Sigmoid colon (tissue), 7 donors: ENCODE measurements around the gene BCAR3. TPM values are rescaled to one million over a fixed set of nuclear protein-coding genes. Genes with fewer than 3 reads are reported as not detected.

Experiments
- DNase-seq: peaks from one replicate; pipeline ENCODE4 v3.0.0-alpha.2; 2019
- H3K27ac ChIP-seq, 4 donors: fragments of 200-600 bp; sonication (generic); one replicate each; pipeline ENCODE4 v1.5.1; 2016 to 2019; ENCODE audit warnings: mild to moderate bottlenecking in 1 of 4
- H3K27me3 ChIP-seq, 3 donors: fragments of 200-600 bp; sonication (generic); one replicate each; pipeline ENCODE4 v1.5.1; 2019; ENCODE audit warnings: mild to moderate bottlenecking in 1 of 3
- H3K36me3 ChIP-seq, 4 donors: fragments of 200-600 bp; sonication (generic); one replicate each; pipeline ENCODE4 v1.5.1; 2016 to 2019
- H3K4me1 ChIP-seq, 4 donors: fragments of 200-600 bp; sonication (generic); one replicate each; pipeline ENCODE4 v1.5.1; 2017 to 2019
- H3K4me3 ChIP-seq, 4 donors: fragments of 200-600 bp; sonication (generic); one replicate each; pipeline ENCODE4 v1.5.1; 2017 to 2019; ENCODE audit warnings: mild to moderate bottlenecking in 2 of 4, moderate library complexity in 1 of 4
- H3K9me3 ChIP-seq, 4 donors: fragments of 200-600 bp in 3 of 4; sonication (generic) in 3 of 4; one replicate each; pipeline versions ENCODE4 v1.5.1 to v1.6.1; 2013 to 2019
- EP300 ChIP-seq, 4 donors: sonication (generic); formaldehyde crosslinking; IDR thresholded peaks; one replicate each; pipeline ENCODE4 v1.6.1; 2017; ENCODE audit warnings: antibody characterized with exemption in 4 of 4
- POLR2A ChIP-seq, 2 donors: fragments of 450-650 bp; IDR thresholded peaks; one replicate each; pipeline ENCODE4 v1.6.1; 2016; ENCODE audit warnings: antibody characterized with exemption in 2 of 2, mild to moderate bottlenecking in 2 of 2, moderate library complexity in 2 of 2
- POLR2AphosphoS5 ChIP-seq, 4 donors: sonication (generic); formaldehyde crosslinking; IDR thresholded peaks; one replicate each; pipeline ENCODE4 v1.6.1; 2017; ENCODE audit warnings: antibody characterized with exemption in 4 of 4
- WGBS, 2 donors: extraction: QIAGEN DNeasy Blood & Tissue Kit; methylation state at CpG; one replicate each; pipeline ENCODE4 v1.1.7; 2013; 5-methylcytosine and 5-hydroxymethylcytosine counted together
- intact Hi-C: fragments of 100-400 bp; cut with DNase I; formaldehyde crosslinking; loops from one replicate; pipeline ENCODE4 v1.15.1; 2023
- polyA plus RNA-seq, 3 donors: library from polyadenylated mRNA; stranded (reverse); fragments of 200-250 nt; gene quantifications; one replicate each; pipeline ENCODE4 v1.2.3, GENCODE V29; 2013
- total RNA-seq, 4 donors: library from RNA; depleted of rRNA; stranded (reverse); fragments of >200 nt; gene quantifications; one replicate each; pipeline ENCODE4 v1.1.0, GENCODE V29; 2016
- TF ChIP-seq, protein P1 (sequence below), 4 experiments: fragments of 450-650 bp in 3 of 4; fragments of 200-600 bp in 1 of 4; IDR thresholded peaks; one replicate each; pipeline ENCODE4 v1.5.1; 2016 to 2019; ENCODE audit warnings: antibody characterized with exemption in 4 of 4, mild to moderate bottlenecking in 3 of 4, moderate library complexity in 2 of 4
- donor health status: healthy with polysubstance abuse.
- donor health status: Bipolar disorder and iron deficiency.
- donor health status: healthy.

BCAR3 gene
- total and polyA plus RNA-seq, 7 donors, result 12.3 to 43.2 (median 22.1) TPM

DNA sequence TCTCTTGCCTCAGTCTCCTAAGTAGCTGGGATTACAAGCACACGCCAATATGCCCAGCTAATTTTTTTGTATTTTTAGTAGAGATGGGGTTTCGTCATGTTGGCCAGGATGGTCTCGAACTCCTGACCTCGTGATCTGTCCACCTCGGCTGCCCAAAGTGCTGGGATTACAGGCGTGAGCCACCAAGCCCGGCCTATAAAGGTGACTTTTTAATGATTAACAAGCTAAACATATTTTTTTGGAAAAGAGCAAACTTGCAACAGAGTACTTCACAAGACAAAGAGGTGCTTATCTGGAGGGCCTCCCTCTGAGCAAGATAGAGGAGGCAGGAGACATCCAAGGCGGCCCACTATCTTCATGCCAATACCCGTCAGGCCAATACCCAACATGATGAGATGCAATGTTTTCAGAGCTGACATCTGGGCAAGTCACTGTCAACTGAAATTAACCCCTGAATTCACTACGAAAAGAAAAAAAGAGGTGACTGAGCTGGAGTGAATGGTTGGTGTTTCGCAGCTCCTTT is 10.5 kb downstream of the BCAR3 start:
- DNase-seq, result no peak
- no peaks in the 10 kb centered on the region for H3K36me3 ChIP-seq
- WGBS, 2 donors, result 70 to 87% methylated on average over 11 of the region's 11 CpGs
- no peaks in the 10 kb centered on the region for H3K9me3 ChIP-seq
- H3K27me3 ChIP-seq, result no peaks in the 10 kb centered on the region
- intact Hi-C loops, result no loop called here
- no peak overlapping the region for H3K4me3 ChIP-seq
- no peak for TF ChIP-seq EP300 (IDR thresholded peaks at IDR 0.05)
- no peak for TF ChIP-seq POLR2AphosphoS5 (IDR thresholded peaks at IDR 0.05)
- TF ChIP-seq, protein P1, sequence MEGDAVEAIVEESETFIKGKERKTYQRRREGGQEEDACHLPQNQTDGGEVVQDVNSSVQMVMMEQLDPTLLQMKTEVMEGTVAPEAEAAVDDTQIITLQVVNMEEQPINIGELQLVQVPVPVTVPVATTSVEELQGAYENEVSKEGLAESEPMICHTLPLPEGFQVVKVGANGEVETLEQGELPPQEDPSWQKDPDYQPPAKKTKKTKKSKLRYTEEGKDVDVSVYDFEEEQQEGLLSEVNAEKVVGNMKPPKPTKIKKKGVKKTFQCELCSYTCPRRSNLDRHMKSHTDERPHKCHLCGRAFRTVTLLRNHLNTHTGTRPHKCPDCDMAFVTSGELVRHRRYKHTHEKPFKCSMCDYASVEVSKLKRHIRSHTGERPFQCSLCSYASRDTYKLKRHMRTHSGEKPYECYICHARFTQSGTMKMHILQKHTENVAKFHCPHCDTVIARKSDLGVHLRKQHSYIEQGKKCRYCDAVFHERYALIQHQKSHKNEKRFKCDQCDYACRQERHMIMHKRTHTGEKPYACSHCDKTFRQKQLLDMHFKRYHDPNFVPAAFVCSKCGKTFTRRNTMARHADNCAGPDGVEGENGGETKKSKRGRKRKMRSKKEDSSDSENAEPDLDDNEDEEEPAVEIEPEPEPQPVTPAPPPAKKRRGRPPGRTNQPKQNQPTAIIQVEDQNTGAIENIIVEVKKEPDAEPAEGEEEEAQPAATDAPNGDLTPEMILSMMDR (IDR thresholded peaks at IDR 0.05), result no peak
- TF ChIP-seq POLR2A (IDR thresholded peaks at IDR 0.05), result no peak
- H3K4me1 ChIP-seq, result peaks cover 0 to 99% (median 95%) of the 10 kb centered on the region in 4 donors
- peak overlapping the region; percentile 11 to 86 (median 65) for H3K27ac ChIP-seq

DNA sequence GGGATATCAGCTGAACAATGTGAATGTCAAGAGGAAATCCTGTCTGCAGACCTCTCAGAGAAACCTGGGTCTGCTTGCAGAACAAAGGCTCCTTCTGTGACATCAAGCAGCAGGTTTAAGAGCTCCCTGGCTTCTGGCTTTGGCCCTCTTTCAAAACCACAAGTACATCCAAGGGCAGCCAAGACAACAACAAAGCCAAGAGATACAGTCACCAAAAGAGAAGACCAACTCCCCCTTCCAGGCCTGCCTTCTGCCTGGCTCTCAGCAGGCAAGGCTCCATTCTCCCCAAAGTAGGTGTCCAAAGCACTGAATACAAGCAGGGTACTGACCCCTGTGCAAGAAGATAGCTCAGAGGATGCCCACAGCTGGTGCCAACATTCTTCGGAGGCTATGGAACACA is 11.5 kb downstream of the BCAR3 start:
- Histone ChIP-seq H3K9me3 (no peaks in the 10 kb centered on the region), H3K27ac (peak overlapping the region in 3 of 4 donors; percentile 55 to 86 (median 75)), H3K4me1 (peaks cover 0 to 100% (median 97%) of the 10 kb centered on the region in 4 donors), H3K36me3 (no peaks in the 10 kb centered on the region), H3K4me3 (no peak overlapping the region), H3K27me3 (no peaks in the 10 kb centered on the region)
- intact Hi-C loops, result no loop called here
- WGBS, 2 donors, result 84 to 91% methylated on average over 1 of the region's 1 CpG
- DNase-seq, result peak; percentile 84
- TF ChIP-seq, protein P1 (IDR thresholded peaks at IDR 0.05), result no peak
- TF ChIP-seq POLR2AphosphoS5 (IDR thresholded peaks at IDR 0.05) (peak; percentile 30 to 75 (median 66)), POLR2A (IDR thresholded peaks at IDR 0.05) (no peak), EP300 (IDR thresholded peaks at IDR 0.05) (peak in 3 of 4 donors; percentile 16 to 70 (median 19))

DNA sequence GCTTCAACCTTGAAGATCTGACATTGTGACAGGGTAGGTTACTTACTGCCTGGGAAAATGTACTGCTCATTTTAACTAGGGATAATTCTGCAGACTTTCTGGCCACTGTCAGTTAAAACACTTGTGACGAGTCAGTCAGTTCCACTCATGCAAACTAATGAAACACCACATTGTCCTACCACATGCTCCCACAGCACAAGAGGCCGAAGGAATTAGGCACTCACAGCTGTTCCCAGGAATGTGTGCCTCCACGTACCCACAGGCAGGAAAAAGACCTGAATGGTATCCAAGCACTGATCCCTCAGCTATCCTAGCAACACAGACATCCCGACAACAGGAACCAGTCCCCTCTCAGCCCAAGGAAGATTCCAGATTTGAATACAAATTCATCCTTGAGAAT is 12.3 kb downstream of the BCAR3 start:
- Histone ChIP-seq H3K9me3 (no peaks in the 10 kb centered on the region), H3K36me3 (no peaks in the 10 kb centered on the region), H3K4me1 (peaks cover 0 to 100% (median 97%) of the 10 kb centered on the region in 4 donors), H3K27me3 (no peaks in the 10 kb centered on the region), H3K4me3 (no peak overlapping the region), H3K27ac (peak overlapping the region in 3 of 4 donors; percentile 55 to 86 (median 75))
- WGBS, 2 donors, result 80 to 82% methylated on average over 4 of the region's 4 CpGs
- TF ChIP-seq POLR2A (IDR thresholded peaks at IDR 0.05), result no peak
- TF ChIP-seq EP300 (IDR thresholded peaks at IDR 0.05), result no peak
- no peak for TF ChIP-seq POLR2AphosphoS5 (IDR thresholded peaks at IDR 0.05)
- TF ChIP-seq, protein P1 (IDR thresholded peaks at IDR 0.05), result no peak
- intact Hi-C loops, result no loop called here
- no peak for DNase-seq

DNA sequence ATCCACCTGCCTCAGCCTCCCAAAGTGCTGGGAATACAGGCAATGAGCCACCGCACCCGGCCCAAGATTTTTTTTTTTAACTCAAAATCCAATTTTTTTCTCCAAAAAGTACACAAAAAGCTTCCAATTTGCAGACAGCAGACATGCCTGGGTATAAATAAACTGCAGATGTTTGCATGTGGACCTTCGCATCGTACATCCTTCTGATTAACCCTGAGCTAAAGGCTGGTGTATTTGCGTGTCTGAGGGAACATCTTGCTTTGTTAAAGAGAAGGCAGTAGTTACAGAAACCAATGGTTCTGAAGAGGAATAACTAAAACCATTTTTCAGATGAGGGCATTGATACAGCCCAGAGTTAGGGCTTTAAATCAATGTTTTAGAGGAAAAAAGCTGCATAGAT is 12.7 kb downstream of the BCAR3 start:
- H3K36me3 ChIP-seq, result no peaks in the 10 kb centered on the region
- H3K4me1 ChIP-seq, result peaks cover 0 to 100% (median 97%) of the 10 kb centered on the region in 4 donors
- H3K9me3 ChIP-seq, result no peaks in the 10 kb centered on the region
- H3K27ac ChIP-seq, result peak overlapping the region in 2 of 4 donors; percentile 55 to 86
- no peak overlapping the region for H3K4me3 ChIP-seq
- H3K27me3 ChIP-seq, result no peaks in the 10 kb centered on the region
- TF ChIP-seq POLR2A (IDR thresholded peaks at IDR 0.05) (no peak), POLR2AphosphoS5 (IDR thresholded peaks at IDR 0.05) (no peak), EP300 (IDR thresholded peaks at IDR 0.05) (no peak)
- TF ChIP-seq, protein P1 (IDR thresholded peaks at IDR 0.05), result no peak
- intact Hi-C loops, result no loop called here
- DNase-seq, result no peak
- 89 to 91% methylated on average over 5 of the region's 5 CpGs for WGBS, 2 donors

DNA sequence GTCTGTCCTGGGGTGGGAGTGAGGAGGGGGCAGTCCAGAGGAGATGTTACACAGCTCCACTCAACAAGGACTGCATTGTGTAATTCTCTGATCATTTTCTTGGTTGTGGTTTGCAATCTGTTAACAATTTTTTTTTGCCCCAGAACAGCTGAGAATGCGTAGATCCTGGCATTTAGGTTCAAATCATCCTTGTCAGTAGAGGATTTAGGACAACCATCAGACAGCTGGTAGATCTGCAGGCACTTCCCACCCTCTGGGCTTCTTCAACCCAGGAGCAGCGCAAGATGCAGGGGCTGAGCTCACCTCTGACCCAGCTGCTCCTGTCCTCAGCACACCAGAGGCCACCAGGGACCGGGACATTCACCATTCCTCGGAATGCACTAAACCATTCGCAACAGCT is 13.5 kb downstream of the BCAR3 start:
- intact Hi-C loops, result no loop called here
- DNase-seq, result no peak
- H3K9me3 ChIP-seq, result no peaks in the 10 kb centered on the region
- peak overlapping the region in 3 of 4 donors; percentile 78 to 86 (median 80) for H3K27ac ChIP-seq
- no peaks in the 10 kb centered on the region for H3K36me3 ChIP-seq
- no peaks in the 10 kb centered on the region for H3K27me3 ChIP-seq
- WGBS, 2 donors, result 91 to 95% methylated on average over 5 of the region's 5 CpGs
- no peak overlapping the region for H3K4me3 ChIP-seq
- TF ChIP-seq, protein P1 (IDR thresholded peaks at IDR 0.05), result no peak
- TF ChIP-seq POLR2AphosphoS5 (IDR thresholded peaks at IDR 0.05) (no peak), EP300 (IDR thresholded peaks at IDR 0.05) (no peak), POLR2A (IDR thresholded peaks at IDR 0.05) (no peak)
- H3K4me1 ChIP-seq, result peaks cover 0 to 100% (median 97%) of the 10 kb centered on the region in 4 donors
